ENCODE data around the gene CUEDC2.
"Not testable (repeated sequence)": the region's sequence is repeated elsewhere in the genome, so short reads cannot be mapped to it uniquely, and the experiment has no call there.

Gene CUEDC2

GRCh38 chr10:102454662-102455487 is 22.5 kb upstream of the CUEDC2 start:
- DNase-seq: not testable (repeated sequence)

- no peak for DNase-seq
Measured at GRCh38 chr10:102453502-102453901, 21.1 kb upstream of the CUEDC2 start.

DNA sequence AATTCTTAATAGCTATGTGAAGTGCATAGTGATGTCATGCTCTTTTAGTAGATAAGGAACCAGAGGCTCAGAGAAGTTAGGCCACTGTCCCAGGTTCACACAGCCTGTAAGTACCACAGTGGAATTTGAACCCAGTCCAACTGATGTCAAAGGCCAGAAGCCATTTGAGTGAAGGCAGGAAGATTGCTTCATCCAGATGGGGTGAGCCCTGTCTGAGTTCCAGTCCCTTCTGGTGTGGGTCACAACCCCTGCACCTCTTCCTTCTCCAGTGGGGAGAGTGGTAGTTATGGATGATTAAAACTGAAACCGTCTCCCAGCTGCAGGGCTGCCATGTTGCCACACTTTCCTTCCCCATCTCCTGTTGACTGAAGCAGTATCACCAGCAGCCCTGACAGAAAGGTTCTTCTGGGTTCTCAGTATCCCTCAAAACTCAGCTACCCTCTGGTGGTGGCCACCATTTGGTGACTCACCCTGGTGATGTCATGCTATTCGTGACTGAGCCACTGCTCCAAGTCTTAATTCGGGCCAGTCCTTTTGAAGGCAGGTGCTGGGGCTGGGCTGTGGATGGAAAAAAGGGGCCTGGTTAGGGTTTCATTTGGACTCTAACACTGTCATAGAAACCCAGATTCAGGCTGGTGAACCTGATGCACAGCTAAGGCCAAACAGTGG is 20.4 kb upstream of the CUEDC2 start:
- no peak for DNase-seq

DNA sequence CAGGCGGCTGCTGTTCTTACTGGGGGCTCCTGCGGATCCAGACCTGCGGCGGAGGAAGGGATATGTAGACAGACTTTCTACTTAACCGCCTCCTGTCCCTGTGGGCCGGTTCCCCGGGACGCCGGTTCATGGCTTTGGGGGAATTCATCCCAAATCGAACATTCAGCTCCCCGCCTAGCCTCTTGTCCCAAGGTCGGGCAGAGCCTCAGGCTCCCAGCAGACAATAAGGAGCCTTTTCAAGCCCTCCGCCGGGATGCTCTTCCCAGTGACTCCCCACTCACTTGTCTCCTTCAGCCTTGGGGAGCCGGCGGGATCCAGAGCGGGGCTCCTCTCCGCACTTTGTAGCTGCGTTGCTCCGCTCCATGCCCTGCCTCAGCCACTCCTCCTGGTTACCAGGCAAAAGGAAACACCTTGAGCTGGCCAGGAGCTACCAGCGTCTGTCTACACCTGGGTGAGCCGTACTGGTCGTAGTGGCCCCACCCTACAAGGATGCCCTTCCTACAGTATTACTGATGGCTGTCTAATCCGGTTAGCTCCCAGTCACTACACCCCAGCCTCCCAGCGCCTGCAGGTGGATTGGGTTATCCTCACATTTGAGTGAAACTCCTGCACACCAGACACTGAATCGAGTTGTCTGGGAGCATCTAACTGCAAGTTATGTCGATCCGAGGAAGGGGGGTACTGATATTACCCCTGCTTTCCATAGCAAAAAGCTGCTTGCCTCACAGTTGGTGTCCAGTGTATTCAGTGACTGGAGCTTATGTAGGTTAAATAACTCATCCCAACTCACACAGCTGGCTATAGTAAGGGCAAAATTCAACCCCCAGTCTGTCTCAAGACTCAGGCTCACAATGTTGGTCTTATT is 19.0 kb upstream of the CUEDC2 start, which contains the start of gene C10orf95:
TSS of gene C10orf95 (minus strand) at position 439 of the 865 bp plus-strand sequence. CDS start 450 bp downstream, outside the sequence.
- peak; percentile 15 for DNase-seq

DNA sequence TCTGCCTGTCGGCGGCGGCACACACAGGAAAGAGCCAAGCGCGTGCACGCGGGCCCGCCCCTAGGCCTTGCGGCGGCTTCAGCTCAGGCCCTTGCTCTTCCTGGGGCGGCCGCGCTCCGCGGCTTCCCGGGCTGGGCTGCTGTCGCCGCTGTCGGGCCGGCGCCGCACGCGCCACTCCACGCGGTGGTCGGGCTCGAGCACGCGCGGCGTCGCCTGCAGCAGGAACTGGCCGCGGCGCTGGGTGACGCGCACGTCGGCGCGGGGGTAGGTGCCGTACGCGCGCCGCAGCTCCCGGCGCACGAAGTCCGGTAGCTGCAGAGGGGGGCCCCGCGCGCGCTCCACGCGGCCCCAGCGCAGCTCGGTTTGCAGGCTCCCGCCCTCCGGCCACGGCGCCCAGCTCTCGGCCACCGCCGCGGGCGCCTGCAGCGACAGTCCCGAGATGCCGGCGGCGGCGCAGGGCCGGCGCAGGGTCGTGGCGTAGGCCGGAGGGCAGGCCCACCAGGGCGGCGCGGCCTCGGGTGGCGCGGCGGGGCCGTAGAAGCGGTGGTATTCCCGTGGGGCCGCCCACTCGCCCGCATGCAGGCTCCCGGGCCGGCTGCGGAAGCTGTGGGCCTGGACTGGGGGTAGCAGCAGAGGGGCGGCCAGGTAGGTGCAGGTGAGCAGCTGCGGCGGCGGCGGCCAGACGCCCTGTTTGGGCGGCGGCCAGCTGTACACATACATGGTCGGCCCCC is 18.2 kb upstream of the CUEDC2 start:
- DNase-seq: peak; percentile 74

DNA sequence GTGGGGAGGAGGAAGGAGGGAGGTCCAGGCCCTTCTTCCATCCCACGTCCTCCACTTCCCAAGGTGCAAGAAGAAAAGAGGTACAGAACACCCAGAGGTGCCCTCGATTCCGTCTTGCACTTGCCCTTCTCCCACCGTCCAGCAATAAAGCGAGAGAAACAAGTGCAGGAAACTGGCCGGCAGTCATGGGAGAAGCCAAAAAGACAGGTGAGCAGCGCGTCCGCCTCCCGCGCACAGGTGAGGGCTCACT is 17.7 kb upstream of the CUEDC2 start:
- DNase-seq: no peak

- peak; percentile 85 for DNase-seq
Measured at GRCh38 chr10:102449321-102450123, 17.1 kb upstream of the CUEDC2 start.

GRCh38 chr10:102444851-102445250 is 12.5 kb upstream of the CUEDC2 start:
- no peak for DNase-seq

GRCh38 chr10:102438374-102438773 is 6.0 kb upstream of the CUEDC2 start:
- DNase-seq: no peak

- no peak for DNase-seq
Measured at GRCh38 chr10:102437515-102437914, 5.1 kb upstream of the CUEDC2 start.

- DNase-seq: no peak
Measured at GRCh38 chr10:102436312-102436711, 3.9 kb upstream of the CUEDC2 start.

- no peak for DNase-seq
Measured at GRCh38 chr10:102435529-102436233, 3.3 kb upstream of the CUEDC2 start.

DNA sequence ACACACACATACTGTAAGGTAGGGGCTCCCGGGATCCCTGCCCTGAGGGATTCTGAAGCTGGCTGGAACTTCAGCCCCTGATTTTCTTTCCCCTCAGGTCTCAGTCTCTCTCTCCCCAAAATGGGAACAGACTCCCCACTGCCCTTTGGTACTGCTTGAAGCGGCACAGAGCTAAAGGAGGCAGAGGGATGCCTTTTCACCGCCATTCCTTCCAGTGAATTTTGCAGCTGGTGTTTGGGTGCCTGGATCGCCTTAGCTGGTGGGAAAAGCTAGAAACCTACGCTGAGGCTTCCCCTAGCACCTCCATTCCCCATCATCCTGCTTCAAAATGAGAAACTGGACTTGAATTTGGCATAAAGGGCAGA is 2.7 kb upstream of the CUEDC2 start:
- DNase-seq: no peak

DNA sequence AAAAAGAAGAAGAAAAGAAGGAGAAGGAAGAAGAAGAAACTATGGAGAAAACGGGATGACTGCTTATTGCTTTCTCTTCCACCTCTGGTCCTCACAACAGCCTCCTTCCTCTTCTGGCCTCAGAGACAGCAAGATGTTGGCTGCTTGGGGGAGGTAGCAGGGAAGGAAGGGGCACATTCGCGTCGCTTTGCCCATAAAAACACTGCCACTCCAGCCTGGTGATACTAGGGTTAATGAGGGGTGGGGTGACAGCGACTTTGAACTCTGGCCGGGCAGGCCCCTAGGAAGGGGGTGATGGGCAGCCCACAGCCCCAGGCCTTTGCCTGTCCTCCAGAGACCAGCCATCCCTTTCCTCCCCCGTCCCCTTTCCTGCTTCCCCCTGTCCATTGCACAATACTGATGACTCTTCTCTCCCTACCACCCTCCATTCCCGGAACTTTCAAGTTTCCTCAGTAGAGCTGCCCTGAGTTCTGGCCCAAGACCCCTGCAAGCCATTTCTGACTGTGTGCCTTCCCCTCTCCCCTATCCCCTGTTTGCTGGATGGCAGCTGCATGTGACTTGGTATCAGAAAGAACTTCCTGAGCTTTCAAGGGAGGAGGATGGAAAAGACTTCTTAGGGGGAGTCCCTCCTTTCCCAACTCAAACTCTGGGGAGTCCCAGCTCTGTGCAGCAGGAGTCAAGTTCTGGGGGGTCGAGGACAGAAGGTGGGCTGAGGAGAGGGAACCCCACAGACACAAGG is 2.2 kb upstream of the CUEDC2 start:
- no peak for DNase-seq

- no peak for DNase-seq
Measured at GRCh38 chr10:102433619-102434046, 1.3 kb upstream of the CUEDC2 start.

GRCh38 chr10:102431452-102432124 is 786 bp downstream of the CUEDC2 start:
- peak; percentile 41 for DNase-seq

GRCh38 chr10:102429468-102429867 is 2.9 kb downstream of the CUEDC2 start:
- no peak for DNase-seq

DNA sequence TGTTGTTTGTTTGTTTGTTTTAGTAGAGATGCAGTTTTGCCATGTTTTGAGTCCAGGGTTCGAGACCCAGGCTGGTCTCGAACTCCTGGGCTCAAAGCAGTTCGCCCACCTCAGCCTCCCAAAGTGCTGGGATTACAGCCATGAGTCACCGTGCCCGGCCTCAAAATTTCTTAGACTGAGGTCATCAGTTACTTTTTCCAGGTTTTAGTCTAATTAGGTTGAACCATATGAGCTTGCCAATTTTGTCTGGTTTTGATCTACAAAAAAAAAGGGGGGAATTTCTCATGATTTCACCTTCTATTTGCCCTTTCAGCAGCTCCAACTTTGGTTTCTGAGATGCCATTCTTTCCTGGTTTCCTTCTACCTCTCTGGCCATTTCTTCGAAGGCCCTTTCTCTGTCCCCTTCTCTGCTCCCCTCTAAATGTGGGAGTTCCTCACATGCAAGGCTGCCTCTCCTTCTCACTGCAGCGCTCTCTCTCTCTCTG is 5.5 kb downstream of the CUEDC2 start:
- DNase-seq: no peak

- DNase-seq: no peak
Measured at GRCh38 chr10:102425444-102425843, 6.9 kb downstream of the CUEDC2 start.

DNA sequence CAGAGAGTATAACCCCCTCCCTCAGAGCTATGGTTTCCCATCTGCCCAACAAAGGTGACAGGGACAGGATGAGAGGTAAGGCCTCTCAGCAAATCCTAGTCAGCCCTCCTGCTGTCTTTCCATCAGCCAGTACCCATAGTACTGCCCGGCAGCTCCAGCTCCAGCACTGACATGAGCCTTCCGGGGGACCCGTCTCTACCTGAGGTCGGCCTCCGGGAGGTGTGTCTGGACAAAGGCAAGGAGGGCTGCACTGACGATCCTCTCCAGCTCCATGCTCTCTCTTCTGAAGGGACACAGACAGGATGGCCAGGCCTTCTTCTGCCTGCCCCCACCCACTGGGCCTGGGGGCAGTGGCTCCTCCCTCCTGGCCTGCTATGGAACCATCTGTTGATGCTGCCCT is 7.5 kb downstream of the CUEDC2 start:
- no peak for DNase-seq
